CD4-positive, alpha-beta memory T cell (primary cell): Measurements from ENCODE around the gene ALKBH4. TPM values are rescaled to one million over a fixed set of nuclear protein-coding genes. Genes with fewer than 3 reads are reported as not detected.

ENCODE experiments used
- CTCF ChIA-PET: fragments of 350-600 bp; sonication (Branson Sonifier 250); formaldehyde crosslinking; loops from one replicate; lab custom pipeline; 2021; ENCODE audit warnings: inconsistent platforms; ENCODE audit not compliant: partially characterized antibody; lab: Charles Lee
- POLR2A ChIA-PET: fragments of 350-600 bp; sonication (Branson Sonifier 250); formaldehyde crosslinking; loops from one replicate; lab custom pipeline; 2021; ENCODE audit not compliant: partially characterized antibody; lab: Charles Lee
- DNase-seq, 5 donors: peaks; one replicate each; pipeline versions ENCODE4 v3.0.0 to v3.0.0-alpha.2; 2020 to 2022; ENCODE audit warnings: mixed read lengths in 1 of 5
- H3K27ac ChIP-seq: one replicate; pipeline ENCODE4 v1.7.0; 2013; ENCODE audit warnings: low read depth, low read length
- H3K27me3 ChIP-seq: 2 replicates; pipeline ENCODE4 v1.7.0; 2013; ENCODE audit warnings: mild to moderate bottlenecking, low read length, moderate library complexity; ENCODE audit not compliant: insufficient read depth
- H3K36me3 ChIP-seq: 2 replicates; pipeline ENCODE4 v1.7.0; 2013; ENCODE audit warnings: mild to moderate bottlenecking, low read length, moderate library complexity; ENCODE audit not compliant: insufficient read depth
- H3K4me1 ChIP-seq: 2 replicates; pipeline ENCODE4 v1.7.0; 2013; ENCODE audit warnings: mild to moderate bottlenecking, low read length, moderate library complexity; ENCODE audit not compliant: insufficient read depth
- H3K4me3 ChIP-seq, 2 donors: one replicate each; pipeline ENCODE4 v1.7.0; 2013; ENCODE audit warnings: low read length in 2 of 2, mild to moderate bottlenecking in 1 of 2
- H3K9me3 ChIP-seq, 2 donors: one replicate each; pipeline ENCODE4 v1.7.0; 2013; ENCODE audit warnings: low read length in 2 of 2, control low read depth in 1 of 2; ENCODE audit not compliant: control insufficient read depth in 1 of 2
- H3K27ac Mint-ChIP-seq, 7 donors: one replicate each; pipeline ENCODE4 v1.8.0; 2020 to 2021; ENCODE audit warnings: mixed read lengths in 7 of 7, mild to moderate bottlenecking in 6 of 7, inconsistent platforms in 3 of 7, moderate library complexity in 3 of 7
- H3K27me3 Mint-ChIP-seq, 2 donors: one replicate each; pipeline ENCODE4 v1.8.0; 2020 to 2021; ENCODE audit warnings: mixed read lengths in 2 of 2
- H3K36me3 Mint-ChIP-seq, 2 donors: one replicate each; pipeline ENCODE4 v1.8.0; 2020 to 2021; ENCODE audit warnings: mixed read lengths in 2 of 2, inconsistent platforms in 1 of 2, mild to moderate bottlenecking in 1 of 2
- H3K4me1 Mint-ChIP-seq, 4 donors: one replicate each; pipeline ENCODE4 v1.8.0; 2020 to 2021; ENCODE audit warnings: mixed read lengths in 4 of 4, mild to moderate bottlenecking in 1 of 4
- H3K4me3 Mint-ChIP-seq, 8 donors: one replicate each; pipeline ENCODE4 v1.8.0; 2020 to 2021; ENCODE audit warnings: mixed read lengths in 8 of 8, mild to moderate bottlenecking in 7 of 8, moderate library complexity in 6 of 8, inconsistent platforms in 3 of 8
- H3K9me3 Mint-ChIP-seq, 8 donors: one replicate each; pipeline ENCODE4 v1.8.0; 2020 to 2021; ENCODE audit warnings: mixed read lengths in 8 of 8, mild to moderate bottlenecking in 5 of 8, inconsistent platforms in 3 of 8, moderate library complexity in 1 of 8
- intact Hi-C: fragments of 100-400 bp; cut with micrococcal nuclease; formaldehyde crosslinking; loops from one replicate; pipeline ENCODE4 v1.15.1; 2023
- polyA plus RNA-seq, 2 donors: library from polyadenylated mRNA; unstranded; fragments of 300-500 nt; fragmentation: Illumina TruSeq; gene quantifications; one replicate each; pipeline ENCODE4 v1.2.3, GENCODE V29; 2021
- total RNA-seq, 2 experiments: library from RNA; stranded (reverse); gene quantifications; one replicate each; pipeline ENCODE4 v1.2.3, GENCODE V29; 2021

The ALKBH4 gene
- total and polyA plus RNA-seq, 4 experiments from 2014 or later: 11.8 to 16.6 (median 13.8) TPM

DNA sequence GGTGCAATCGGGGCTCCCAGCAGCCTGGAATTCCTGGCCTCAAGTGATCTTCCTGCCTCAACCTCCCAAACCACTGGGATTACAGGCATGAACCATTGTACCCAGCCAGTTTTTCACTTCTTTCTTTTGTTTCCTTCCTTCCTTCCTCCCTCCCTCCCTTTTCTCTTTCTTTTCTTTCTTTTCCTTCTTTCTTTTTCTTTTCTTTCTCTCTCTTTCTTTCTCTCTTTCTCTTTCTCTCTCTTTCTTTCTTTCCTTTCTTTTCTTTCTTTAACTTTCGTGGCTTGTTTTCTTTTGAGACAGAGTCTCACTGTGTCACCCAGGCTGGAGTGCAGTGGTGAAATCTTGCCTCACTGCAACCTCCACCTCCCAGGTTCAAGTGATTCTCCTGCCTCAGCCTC is 19.0 kb downstream of the ALKBH4 start:
- H3K27ac ChIP-seq: no peak overlapping the region
- Mint-ChIP-seq H3K9me3 (no peaks in the 10 kb centered on the region), H3K36me3 (peaks cover 5 to 32% of the 10 kb centered on the region in 2 donors), H3K27ac (peak overlapping the region in 1 of 7 donors; percentile 52), H3K4me1 (peaks cover 0 to 4% (median 2%) of the 10 kb centered on the region in 4 donors), H3K4me3 (no peak overlapping the region), H3K27me3 (no peaks in the 10 kb centered on the region)
- H3K27me3 ChIP-seq: no peaks in the 10 kb centered on the region
- no peaks in the 10 kb centered on the region for H3K9me3 ChIP-seq
- POLR2A ChIA-PET: interaction anchor here (1.1 kb wide), 1 partner anchor 18 kb away, joined by 3 read pairs; the partner anchor contains the start of gene ALKBH4
- no peaks in the 10 kb centered on the region for H3K4me1 ChIP-seq
- CTCF ChIA-PET: interaction anchor here (1.0 kb wide), 1 partner anchor 41 kb away, joined by 3 read pairs; no protein-coding TSS in a partner anchor
- H3K36me3 ChIP-seq: peaks cover 7% of the 10 kb centered on the region
- intact Hi-C loops: no loop called here
- H3K4me3 ChIP-seq: no peak overlapping the region
- no peak for DNase-seq

DNA sequence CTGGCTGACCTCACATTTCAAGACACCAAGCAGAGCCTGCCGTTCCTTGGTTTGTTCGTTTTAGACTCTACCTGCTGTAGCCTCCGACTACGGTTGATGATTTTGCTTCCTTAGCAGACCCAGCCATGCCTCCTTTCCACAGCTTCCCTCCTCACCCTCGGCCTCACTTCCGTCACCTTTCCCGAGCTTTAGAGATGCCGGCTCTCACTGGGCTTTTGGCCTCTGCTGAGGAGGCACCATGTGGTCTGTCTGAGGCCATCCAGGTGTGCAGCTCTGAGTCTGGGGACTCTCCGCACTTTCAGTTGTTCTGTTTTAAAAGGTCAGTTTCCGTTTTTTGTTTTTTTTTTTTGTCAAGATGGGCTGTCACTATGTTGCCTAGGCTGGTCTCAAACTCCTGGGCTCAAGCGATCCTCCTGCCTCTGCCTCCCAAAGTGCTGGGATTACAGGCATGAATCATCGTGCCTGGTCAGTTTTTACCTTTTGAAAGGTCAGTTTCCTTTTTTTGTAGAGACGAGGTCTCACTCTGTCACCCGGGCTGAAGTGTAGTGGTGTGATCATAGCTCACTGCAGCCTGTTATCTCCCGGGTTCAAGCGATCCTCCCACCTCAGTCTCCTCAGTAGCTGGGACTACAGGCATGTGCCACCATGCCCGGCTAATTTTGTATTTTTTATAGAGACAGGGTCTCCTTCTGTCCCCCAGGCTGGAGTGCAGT is 19.5 kb downstream of the ALKBH4 start:
- Histone ChIP-seq H3K27ac (no peak overlapping the region), H3K4me3 (no peak overlapping the region), H3K27me3 (no peaks in the 10 kb centered on the region), H3K36me3 (peaks cover 7% of the 10 kb centered on the region), H3K9me3 (no peaks in the 10 kb centered on the region), H3K4me1 (no peaks in the 10 kb centered on the region)
- CTCF ChIA-PET: interaction anchor here (1.0 to 2.1 kb wide), 3 partner anchors 30 to 40 kb away, joined by 3 to 8 read pairs (median 4); no protein-coding TSS in a partner anchor
- no peak overlapping the region for H3K4me3 Mint-ChIP-seq
- intact Hi-C loops: no loop called here
- peaks cover 0 to under 1% (median 0%) of the 10 kb centered on the region in 4 donors for H3K4me1 Mint-ChIP-seq
- no peaks in the 10 kb centered on the region for H3K27me3 Mint-ChIP-seq
- no peak for DNase-seq
- H3K27ac Mint-ChIP-seq: peak overlapping the region in 5 of 7 donors; percentile 23 to 89 (median 50)
- POLR2A ChIA-PET: interaction anchor here (1.1 kb wide), 1 partner anchor 19 kb away, joined by 3 read pairs; the partner anchor contains the start of gene ALKBH4
- H3K36me3 Mint-ChIP-seq: peaks cover 5 to 32% of the 10 kb centered on the region in 2 donors
- H3K9me3 Mint-ChIP-seq: no peaks in the 10 kb centered on the region

DNA sequence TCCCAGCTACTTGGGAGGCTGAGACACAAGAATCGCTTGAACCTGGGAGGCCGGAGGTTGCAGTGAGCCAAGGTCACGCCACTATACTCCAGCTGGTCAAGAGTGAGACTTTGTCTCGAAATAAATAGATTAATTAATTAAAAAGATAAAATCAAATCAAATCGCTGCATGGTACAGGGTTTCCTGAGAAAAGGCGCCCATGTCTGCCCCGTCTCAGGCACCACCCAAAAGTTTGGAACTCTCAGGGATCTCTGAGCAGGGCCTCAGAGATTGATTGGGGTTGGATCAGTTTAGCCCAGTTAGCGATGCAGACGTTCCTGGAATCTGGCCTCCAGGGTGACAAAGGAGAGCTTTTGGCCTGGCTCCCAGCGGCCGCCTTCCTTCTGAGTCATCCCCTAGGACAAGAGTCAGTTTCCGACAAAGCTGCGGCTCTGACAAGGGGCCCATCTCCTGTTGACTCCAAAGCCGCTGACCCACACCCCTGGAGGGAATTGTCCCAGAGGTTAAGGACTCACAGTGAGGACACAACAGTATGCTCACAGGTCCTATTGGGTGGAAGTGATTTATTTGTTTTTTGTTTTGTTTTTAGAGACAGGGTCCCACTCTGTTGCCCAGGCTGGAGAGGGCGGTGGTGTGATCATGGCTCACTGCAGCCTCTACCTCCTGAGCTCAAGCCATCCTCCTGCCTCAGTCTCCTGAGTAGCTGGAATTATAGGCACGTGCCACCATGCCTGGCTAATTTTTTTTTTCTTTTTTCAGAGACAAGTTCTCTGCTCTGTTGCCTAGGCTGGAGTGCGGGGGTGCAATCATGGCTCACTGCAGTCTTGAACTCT is 24.5 kb downstream of the ALKBH4 start:
- no peak overlapping the region for H3K27ac Mint-ChIP-seq
- no peaks in the 10 kb centered on the region for H3K27me3 Mint-ChIP-seq
- Histone ChIP-seq H3K27ac (no peak overlapping the region), H3K4me3 (no peak overlapping the region), H3K27me3 (no peaks in the 10 kb centered on the region), H3K4me1 (peaks cover 2% of the 10 kb centered on the region), H3K36me3 (peaks cover 5% of the 10 kb centered on the region), H3K9me3 (no peaks in the 10 kb centered on the region)
- DNase-seq: no peak
- CTCF ChIA-PET: interaction anchor here (1.3 to 2.9 kb wide), 2 partner anchors 10 to 36 kb away, joined by 7 to 12 read pairs; no protein-coding TSS in a partner anchor
- no peaks in the 10 kb centered on the region for H3K9me3 Mint-ChIP-seq
- no peak overlapping the region for H3K4me3 Mint-ChIP-seq
- peaks cover 9 to 25% of the 10 kb centered on the region in 2 donors for H3K36me3 Mint-ChIP-seq
- H3K4me1 Mint-ChIP-seq: peaks cover 3 to 10% (median 5%) of the 10 kb centered on the region in 4 donors
- intact Hi-C loops: no loop called here
- POLR2A ChIA-PET: interaction anchor here (1.1 to 2.1 kb wide), 3 partner anchors 13 to 28 kb away, joined by 3 to 6 read pairs (median 5); no protein-coding TSS in a partner anchor

DNA sequence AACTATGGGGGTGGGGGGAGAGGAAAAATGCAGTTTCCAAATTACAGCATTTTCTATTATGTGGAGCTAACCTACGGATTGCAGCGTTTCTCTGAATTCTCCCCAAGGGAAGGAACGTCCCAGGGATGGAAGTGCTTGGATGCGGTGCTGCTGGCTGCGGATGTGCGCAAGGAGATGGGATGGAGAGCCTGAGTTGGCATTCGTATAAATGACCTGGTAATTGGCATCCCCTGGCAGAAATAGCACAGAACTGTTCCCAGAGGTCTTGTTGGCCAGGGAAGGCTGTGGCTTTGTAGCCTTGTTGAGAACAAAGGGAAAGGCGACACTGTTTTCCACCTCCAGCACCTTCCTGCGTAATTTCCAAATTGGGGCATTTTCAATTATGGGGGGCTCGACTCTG is 28.5 kb downstream of the ALKBH4 start:
- ChIA-PET POLR2A (interaction anchor here (1.1 to 16.0 kb wide), 2 partner anchors 11 to 24 kb away, joined by 5 to 496 read pairs; no protein-coding TSS in a partner anchor), CTCF (interaction anchor here (1.3 to 4.7 kb wide), 5 partner anchors 10 to 32 kb away, joined by 6 to 30 read pairs (median 11); no protein-coding TSS in a partner anchor)
- no peaks in the 10 kb centered on the region for H3K9me3 Mint-ChIP-seq
- no peaks in the 10 kb centered on the region for H3K27me3 Mint-ChIP-seq
- peaks cover 4 to 18% of the 10 kb centered on the region in 2 donors for H3K36me3 Mint-ChIP-seq
- no peak overlapping the region for H3K4me3 ChIP-seq
- H3K4me3 Mint-ChIP-seq: peak overlapping the region in 3 of 8 donors; percentile 53 to 62 (median 54)
- H3K36me3 ChIP-seq: peaks cover 5% of the 10 kb centered on the region
- peak overlapping the region in 5 of 7 donors; percentile 33 to 95 (median 68) for H3K27ac Mint-ChIP-seq
- DNase-seq: no peak
- H3K27me3 ChIP-seq: no peaks in the 10 kb centered on the region
- H3K4me1 ChIP-seq: peaks cover 34% of the 10 kb centered on the region
- intact Hi-C loops: no loop called here
- H3K9me3 ChIP-seq: no peaks in the 10 kb centered on the region
- H3K4me1 Mint-ChIP-seq: peaks cover 16 to 39% (median 27%) of the 10 kb centered on the region in 4 donors
- no peak overlapping the region for H3K27ac ChIP-seq

DNA sequence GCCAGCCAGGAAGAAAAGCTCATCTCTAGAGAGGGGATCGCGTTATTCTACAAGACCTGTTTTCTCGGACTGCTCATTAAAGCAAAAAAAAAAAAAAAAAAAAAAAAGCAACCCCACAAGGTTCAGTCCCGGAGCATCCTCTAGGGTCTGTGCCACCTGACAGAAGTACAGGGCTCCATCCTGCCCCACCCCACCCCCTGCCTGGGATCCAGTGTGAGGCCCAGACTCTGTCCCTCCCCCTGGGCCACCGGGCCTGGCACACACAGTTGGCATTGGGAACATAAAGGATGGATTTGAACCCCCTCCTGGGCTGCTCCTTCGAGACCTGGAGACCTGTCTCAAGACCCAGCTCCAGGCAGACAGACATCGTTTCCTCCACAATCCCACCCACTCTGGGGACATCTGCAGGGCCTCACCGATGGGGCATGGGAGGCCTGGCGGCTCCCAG is 30.6 kb downstream of the ALKBH4 start:
- Histone ChIP-seq H3K4me1 (peaks cover 55% of the 10 kb centered on the region), H3K36me3 (peaks cover 5% of the 10 kb centered on the region), H3K4me3 (peak overlapping the region; percentile 74 to 76), H3K9me3 (no peaks in the 10 kb centered on the region), H3K27me3 (no peaks in the 10 kb centered on the region), H3K27ac (peak overlapping the region; percentile 88)
- Mint-ChIP-seq H3K4me1 (peaks cover 26 to 58% (median 41%) of the 10 kb centered on the region in 4 donors), H3K27ac (peak overlapping the region; percentile 88 to 95 (median 95)), H3K4me3 (peak overlapping the region; percentile 80 to 90 (median 88)), H3K9me3 (peaks cover 0 to 2% (median 0%) of the 10 kb centered on the region in 8 donors), H3K27me3 (no peaks in the 10 kb centered on the region), H3K36me3 (peaks cover 4 to 15% of the 10 kb centered on the region in 2 donors)
- ChIA-PET CTCF (interaction anchor here (1.4 to 4.7 kb wide), 5 partner anchors 14 to 30 kb away, joined by 3 to 30 read pairs (median 13); no protein-coding TSS in a partner anchor), POLR2A (interaction anchor here (0.6 to 16.0 kb wide), 7 partner anchors 9 to 71 kb away, joined by 3 to 496 read pairs (median 26); partner anchors contain the start of genes ALKBH4, LRWD1 and PRKRIP1)
- DNase-seq: peak in 4 of 5 donors; percentile 16 to 32 (median 24)
- intact Hi-C loops: loop anchor here (1.0 kb wide), 1 partner anchor 31 kb away; no protein-coding TSS in a partner anchor

- Histone ChIP-seq H3K4me3 (peak within 1 kb of the TSS; percentile 74 to 76), H3K4me1 (peaks cover 61% of the 10 kb centered on the region), H3K27ac (peak within 1 kb of the TSS; percentile 88), H3K27me3 (no peaks in the 10 kb centered on the region), H3K36me3 (peaks cover 5% of the 10 kb centered on the region), H3K9me3 (no peaks in the 10 kb centered on the region)
- peak within 1 kb of the TSS; percentile 98 to 100 (median 100) for H3K27ac Mint-ChIP-seq
- DNase-seq: peak; percentile 81 to 86 (median 84)
- peaks cover 4 to 11% of the 10 kb centered on the region in 2 donors for H3K36me3 Mint-ChIP-seq
- H3K27me3 Mint-ChIP-seq: no peaks in the 10 kb centered on the region
- H3K4me1 Mint-ChIP-seq: peaks cover 26 to 62% (median 43%) of the 10 kb centered on the region in 4 donors
- POLR2A ChIA-PET: interaction anchor here (0.6 to 16.0 kb wide), 8 partner anchors 8 to 70 kb away, joined by 3 to 496 read pairs (median 17); partner anchors contain the start of genes ALKBH4, LRWD1 and PRKRIP1
- H3K4me3 Mint-ChIP-seq: peak within 1 kb of the TSS; percentile 80 to 90 (median 88)
- intact Hi-C loops: loop anchor here (1.0 kb wide), 1 partner anchor 32 kb away; no protein-coding TSS in a partner anchor
- peaks cover 0 to 2% (median 0%) of the 10 kb centered on the region in 8 donors for H3K9me3 Mint-ChIP-seq
- CTCF ChIA-PET: interaction anchor here (1.4 to 4.7 kb wide), 7 partner anchors 14 to 37 kb away, joined by 3 to 30 read pairs (median 13); partner anchors contain the start of gene PRKRIP1
These were observed 31.2 kb downstream of the ALKBH4 start, which contains the start of gene ORAI2 for GRCh38 chr7:102433219-102434038. ORAI2 (plus strand) TSS chr7:102433575; CDS start chr7:102438957, 5,382 bp downstream.
